ENCODE data around the gene TSPAN12.

The TSPAN12 gene

DNA sequence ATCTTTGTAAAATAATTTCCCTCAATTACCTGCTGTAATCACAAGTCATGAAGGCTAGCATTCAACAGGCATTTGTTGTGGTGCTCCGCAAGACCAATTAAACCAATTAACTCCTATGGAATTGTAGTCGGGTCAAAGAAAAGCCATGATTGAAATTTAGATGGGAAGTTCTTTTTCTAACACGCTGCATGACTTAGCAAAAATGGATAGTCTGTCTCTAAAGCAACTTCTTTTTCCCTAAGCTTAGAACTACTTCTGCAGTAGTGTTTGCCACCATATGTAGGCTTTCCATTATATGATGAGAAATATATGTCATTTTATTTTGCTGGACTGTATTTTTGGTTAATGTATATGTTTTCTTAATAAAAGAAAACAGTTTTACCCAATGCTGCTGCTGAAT, 119.1 kb downstream of the TSPAN12 start:
- DNase-seq = no peak

Measured in GF-D8 (cell line).